PC-3 (cell line): Measurements from ENCODE around the gene KIAA0586. TPM values are rescaled to one million over a fixed set of nuclear protein-coding genes. Genes with fewer than 3 reads are reported as not detected.

ENCODE experiments used
- ATAC-seq: fragments of 200-7000 bp; cut with Tn5 transposase; 2 replicates; pipeline ENCODE4 v1.9.1; 2020; ENCODE audit warnings: mild to moderate bottlenecking, moderate library complexity
- Bru-seq: library from RNA; stranded (reverse); fragments of 400-500 nt; gene quantifications from one replicate; lab custom pipeline; 2021; lab: Mats Ljungman, UMichigan
- BruChase-seq, 2 experiments: library from RNA; stranded (reverse); fragments of 400-500 nt; gene quantifications; one replicate each; lab custom pipeline; 2021; lab: Mats Ljungman, UMichigan
- BruUV-seq: library from RNA; stranded (reverse); fragments of 400-500 nt; replicated peaks from 2 replicates; lab custom pipeline; 2021; lab: Mats Ljungman, UMichigan
- CTCF ChIA-PET: fragments of 300-600 bp; sonication (Branson Sonifier 250); formaldehyde crosslinking; loops from one replicate; lab custom pipeline; 2022; ENCODE audit warnings: antibody characterized with exemption; lab: Charles Lee
- POLR2A ChIA-PET: fragments of 300-600 bp; sonication (Branson Sonifier 250); formaldehyde crosslinking; loops from one replicate; lab custom pipeline; 2022; ENCODE audit warnings: antibody characterized with exemption; ENCODE audit not compliant: unreplicated experiment; lab: Charles Lee
- DNase-seq: peaks from one replicate; pipeline ENCODE4 v3.0.0-alpha.2; 2015
- H2AFZ ChIP-seq: fragments of 300-600 bp; sonication (generic); 2 replicates; pipeline ENCODE4 v1.6.0; 2016; ENCODE audit warnings: antibody characterized with exemption, low read length
- H3F3A ChIP-seq: fragments of 300-600 bp; sonication (generic); one replicate; pipeline ENCODE4 v1.6.0; 2017; ENCODE audit warnings: antibody characterized with exemption, low read length, control low read depth, mild to moderate bottlenecking; ENCODE audit not compliant: unreplicated experiment
- H3K27ac ChIP-seq: fragments of 300-600 bp; sonication (generic); 2 replicates; pipeline ENCODE4 v1.5.1; 2016; ENCODE audit warnings: mild to moderate bottlenecking, low read length
- H3K27me3 ChIP-seq: fragments of 300-600 bp; sonication (generic); 2 replicates; pipeline ENCODE4 v1.6.1; 2016; ENCODE audit warnings: low read length, mixed read lengths
- H3K36me3 ChIP-seq: fragments of 300-600 bp; sonication (generic); 2 replicates; pipeline ENCODE4 v1.6.1; 2016; ENCODE audit warnings: low read depth, mixed run types, low read length, mixed read lengths
- H3K4me1 ChIP-seq: fragments of 300-600 bp; sonication (generic); 2 replicates; pipeline ENCODE4 v1.5.1; 2016; ENCODE audit warnings: low read length; ENCODE audit not compliant: insufficient read depth
- H3K4me2 ChIP-seq: fragments of 300-600 bp; sonication (generic); 2 replicates; pipeline ENCODE4 v1.6.0; 2016; ENCODE audit warnings: low read length
- H3K4me3 ChIP-seq: fragments of 300-600 bp; sonication (generic); 2 replicates; pipeline ENCODE4 v1.5.1; 2016; ENCODE audit warnings: mild to moderate bottlenecking, low read length, mixed read lengths
- H3K79me2 ChIP-seq: fragments of 300-600 bp; sonication (generic); 2 replicates; pipeline ENCODE4 v1.6.1; 2017; ENCODE audit warnings: low read length, mixed read lengths
- H3K9ac ChIP-seq: fragments of 300-600 bp; sonication (generic); 2 replicates; pipeline ENCODE4 v1.6.0; 2016; ENCODE audit warnings: mild to moderate bottlenecking, low read length
- H3K9me2 ChIP-seq: fragments of 300-600 bp; sonication (generic); replicated peaks from 2 replicates; pipeline ENCODE4 v1.6.1; 2016; ENCODE audit warnings: mixed run types, low read length, mixed read lengths
- H3K9me3 ChIP-seq: fragments of 300-600 bp; sonication (generic); 2 replicates; pipeline ENCODE4 v1.6.1; 2016; ENCODE audit warnings: low read length, mixed read lengths
- H4K20me1 ChIP-seq: fragments of 300-600 bp; sonication (generic); 2 replicates; pipeline ENCODE4 v1.6.1; 2016; ENCODE audit warnings: low read length, mixed read lengths
- EZH2 ChIP-seq: fragments of 300-600 bp; sonication (generic); IDR thresholded peaks from one replicate; pipeline ENCODE4 v1.6.1; 2017; ENCODE audit warnings: antibody characterized with exemption, mild to moderate bottlenecking, low read length; ENCODE audit not compliant: unreplicated experiment
- EZH2phosphoT487 ChIP-seq: fragments of 300-600 bp; sonication (generic); IDR thresholded peaks from 2 replicates; pipeline ENCODE4 v1.6.1; 2018; ENCODE audit warnings: mild to moderate bottlenecking, antibody characterized with exemption, low read length, borderline replicate concordance
- intact Hi-C: fragments of 100-400 bp; cut with micrococcal nuclease; formaldehyde crosslinking; loops from 2 replicates; pipeline ENCODE4 v1.9.0; 2023
- long read RNA-seq: library from polyadenylated mRNA; unstranded; transcript quantifications from one replicate; pipeline ENCODE4 v2.0.0, GENCODE V29; 2021; ENCODE audit not compliant: unreplicated experiment
- total RNA-seq: library from RNA; depleted of rRNA; stranded (reverse); fragments of >200 nt; gene quantifications from 2 replicates; pipeline ENCODE4 v1.2.3, GENCODE V29; 2014; rRNA removed
- TF ChIP-seq, protein P1 (sequence below): fragments of 300-600 bp; sonication (generic); conservative IDR thresholded peaks from 2 replicates; pipeline ENCODE4 v1.5.1; 2017; ENCODE audit warnings: antibody characterized with exemption, low read depth, mild to moderate bottlenecking, low read length

KIAA0586 gene
- 50.3 and 50.8 TPM in 2 replicates for total RNA-seq
- Bru-seq, nascent RNA, result percentile 77 among the genes with signal in this experiment
- BruChase-seq, experiment 1, labeled RNA remaining after a 6-hour chase, result percentile 64 among the genes with signal in this experiment
- BruChase-seq, experiment 2, labeled RNA remaining after a 2-hour chase, result percentile 63 among the genes with signal in this experiment
- long read RNA-seq, partial matches to known transcripts, result 7 of 21 reads
- long read RNA-seq, other reads (novel, unspliced or antisense), result 14 of 21 reads

DNA sequence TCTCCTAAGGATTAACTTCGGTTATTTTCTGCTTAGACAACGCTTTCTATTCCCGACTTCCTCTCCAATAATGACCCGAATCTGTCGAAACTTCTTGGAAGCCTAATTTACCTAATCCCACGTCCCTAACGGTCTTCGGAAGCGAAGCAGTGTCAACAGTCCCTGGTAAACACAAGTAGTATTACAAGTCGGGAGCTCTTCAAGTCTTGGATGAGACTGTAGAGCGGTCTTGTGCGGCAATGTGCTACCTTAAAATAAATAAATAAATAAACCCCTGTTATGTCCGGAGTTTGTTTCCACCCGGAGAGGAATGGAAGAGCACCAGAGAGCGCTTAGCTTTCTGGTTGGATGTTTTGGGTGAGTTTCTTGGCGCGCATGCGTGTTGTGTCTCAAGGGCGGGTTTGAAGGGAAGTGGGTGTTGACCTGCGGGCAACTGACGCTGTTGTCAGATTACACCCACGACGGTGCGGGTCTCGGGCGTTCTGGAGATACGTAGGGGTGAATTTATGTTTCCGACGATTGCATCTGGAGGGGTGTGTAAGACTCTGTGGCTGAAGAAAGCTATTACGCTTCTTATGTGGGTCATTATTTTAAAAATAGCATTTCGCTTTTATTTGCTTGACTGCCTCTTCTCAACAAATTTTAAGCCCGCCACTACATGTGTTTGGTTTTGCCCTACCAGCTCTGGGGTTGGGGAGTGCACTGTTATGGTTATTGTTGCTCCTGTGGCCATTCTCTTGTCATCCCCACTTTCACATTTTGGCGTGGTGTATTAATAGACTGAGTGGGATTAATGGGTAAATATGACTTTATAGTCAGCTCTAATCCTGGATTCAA, at the start of gene KIAA0586, which contains the start of gene TIMM9:
Gene KIAA0586 (plus strand): TSS at position 439 of the 837 bp plus-strand sequence. CDS start 546 bp downstream, outside the sequence.
Gene TIMM9 (minus strand): TSS at position 251 of the 837 bp plus-strand sequence. CDS start 15,586 bp downstream, outside the sequence.
- Histone ChIP-seq H3K4me3 (peak within 1 kb of the TSS; percentile 70), H2AFZ (peak within 1 kb of the TSS; percentile 96), H4K20me1 (no peaks in the 10 kb centered on the region), H3F3A (peaks cover 10% of the 10 kb centered on the region), H3K9ac (peak within 1 kb of the TSS; percentile 88), H3K27ac (peak within 1 kb of the TSS; percentile 77), H3K9me2 (no peaks in the 10 kb centered on the region), H3K36me3 (peaks cover 14% of the 10 kb centered on the region), H3K27me3 (no peaks in the 10 kb centered on the region), H3K79me2 (peaks cover 60% of the 10 kb centered on the region), H3K9me3 (no peaks in the 10 kb centered on the region), H3K4me1 (peaks cover 22% of the 10 kb centered on the region), H3K4me2 (peak within 1 kb of the TSS; percentile 79)
- TSS peak; percentile 80 for BruUV-seq
- TF ChIP-seq EZH2phosphoT487 (no peak), EZH2 (no peak)
- ATAC-seq, result peak; percentile 89
- ChIA-PET POLR2A (interaction anchor here (0.6 to 0.9 kb wide), 4 partner anchors 27 to 192 kb away, joined by 3 to 9 read pairs (median 5); no protein-coding TSS in a partner anchor), CTCF (interaction anchor here (0.6 kb wide), 1 partner anchor 284 kb away, joined by 3 read pairs; no protein-coding TSS in a partner anchor)
- intact Hi-C loops, result loop anchor here (1.0 to 2.0 kb wide), 5 partner anchors 25 to 129 kb away; partner anchors contain the start of gene ARID4A
- DNase-seq, result peak; percentile 100

DNA sequence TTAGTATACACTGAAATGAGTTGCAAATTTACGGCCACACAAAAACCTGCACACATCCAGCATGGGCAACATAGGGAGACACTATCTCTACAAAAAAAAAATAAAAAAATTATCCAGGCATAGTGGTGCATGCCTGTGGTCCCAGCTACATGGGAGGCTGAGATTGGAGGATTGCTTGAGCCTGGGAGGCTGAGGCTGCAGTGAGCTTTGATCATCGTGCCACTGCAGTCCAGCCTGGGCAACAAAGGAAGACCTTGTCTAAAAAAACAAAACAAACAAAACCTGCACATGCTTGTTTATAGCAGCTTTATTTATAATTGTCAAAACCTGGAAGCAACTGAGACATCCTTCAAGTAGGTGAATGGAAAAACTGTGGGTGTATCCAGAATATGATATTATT, 36.7 kb upstream of the KIAA0586 start:
- Histone ChIP-seq H3K4me2 (no peak overlapping the region), H3K9me2 (no peaks in the 10 kb centered on the region), H3K9me3 (no peaks in the 10 kb centered on the region), H2AFZ (no peak overlapping the region), H4K20me1 (no peaks in the 10 kb centered on the region), H3K9ac (no peak overlapping the region), H3K27ac (no peak overlapping the region), H3K27me3 (no peaks in the 10 kb centered on the region), H3K36me3 (no peaks in the 10 kb centered on the region), H3K4me1 (peaks cover 4% of the 10 kb centered on the region), H3F3A (no peaks in the 10 kb centered on the region), H3K79me2 (no peaks in the 10 kb centered on the region), H3K4me3 (no peak overlapping the region)
- intact Hi-C loops, result no loop called here
- ChIA-PET POLR2A (no interaction called here), CTCF (no interaction called here)
- no peak for ATAC-seq
- BruUV-seq, result no TSS peak
- TF ChIP-seq EZH2, result no peak
- TF ChIP-seq, protein P1, sequence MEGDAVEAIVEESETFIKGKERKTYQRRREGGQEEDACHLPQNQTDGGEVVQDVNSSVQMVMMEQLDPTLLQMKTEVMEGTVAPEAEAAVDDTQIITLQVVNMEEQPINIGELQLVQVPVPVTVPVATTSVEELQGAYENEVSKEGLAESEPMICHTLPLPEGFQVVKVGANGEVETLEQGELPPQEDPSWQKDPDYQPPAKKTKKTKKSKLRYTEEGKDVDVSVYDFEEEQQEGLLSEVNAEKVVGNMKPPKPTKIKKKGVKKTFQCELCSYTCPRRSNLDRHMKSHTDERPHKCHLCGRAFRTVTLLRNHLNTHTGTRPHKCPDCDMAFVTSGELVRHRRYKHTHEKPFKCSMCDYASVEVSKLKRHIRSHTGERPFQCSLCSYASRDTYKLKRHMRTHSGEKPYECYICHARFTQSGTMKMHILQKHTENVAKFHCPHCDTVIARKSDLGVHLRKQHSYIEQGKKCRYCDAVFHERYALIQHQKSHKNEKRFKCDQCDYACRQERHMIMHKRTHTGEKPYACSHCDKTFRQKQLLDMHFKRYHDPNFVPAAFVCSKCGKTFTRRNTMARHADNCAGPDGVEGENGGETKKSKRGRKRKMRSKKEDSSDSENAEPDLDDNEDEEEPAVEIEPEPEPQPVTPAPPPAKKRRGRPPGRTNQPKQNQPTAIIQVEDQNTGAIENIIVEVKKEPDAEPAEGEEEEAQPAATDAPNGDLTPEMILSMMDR, result no peak
- TF ChIP-seq EZH2phosphoT487, result no peak
- DNase-seq, result no peak

DNA sequence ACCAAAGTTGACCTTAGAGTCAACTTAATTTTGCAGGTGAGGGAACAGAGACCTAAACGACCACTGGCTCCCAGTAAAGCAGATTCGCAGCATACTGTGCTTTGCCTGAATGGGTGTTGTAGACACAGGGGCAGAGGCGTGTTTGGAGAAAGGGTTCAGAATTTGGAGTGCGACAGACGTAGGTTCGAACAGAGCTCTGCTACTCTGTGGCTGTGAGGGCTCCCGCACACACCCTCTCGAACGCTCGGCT, 32.0 kb upstream of the KIAA0586 start:
- H4K20me1 ChIP-seq, result no peaks in the 10 kb centered on the region
- intact Hi-C loops, result no loop called here
- ChIA-PET POLR2A (no interaction called here), CTCF (no interaction called here)
- no peaks in the 10 kb centered on the region for H3K36me3 ChIP-seq
- peak overlapping the region; percentile 85 for H3K4me2 ChIP-seq
- H3F3A ChIP-seq, result no peaks in the 10 kb centered on the region
- H3K27me3 ChIP-seq, result no peaks in the 10 kb centered on the region
- no peaks in the 10 kb centered on the region for H3K9me2 ChIP-seq
- H3K4me1 ChIP-seq, result peaks cover 10% of the 10 kb centered on the region
- H2AFZ ChIP-seq, result peak overlapping the region; percentile 90
- no peak for ATAC-seq
- no TSS peak for BruUV-seq
- H3K9me3 ChIP-seq, result no peaks in the 10 kb centered on the region
- peak overlapping the region; percentile 61; the same call in 1 of the 2 replicates for H3K9ac ChIP-seq
- peak overlapping the region; percentile 71 for H3K4me3 ChIP-seq
- TF ChIP-seq EZH2phosphoT487 (no peak), EZH2 (no peak)
- TF ChIP-seq, protein P1, result no peak
- no peaks in the 10 kb centered on the region for H3K79me2 ChIP-seq
- DNase-seq, result no peak
- H3K27ac ChIP-seq, result no peak overlapping the region
